AG09309 (cell line): ENCODE measurements around the gene MECR.

ENCODE experiments used
- DNase-seq: peaks from one replicate; pipeline ENCODE4 v3.0.0-alpha.2; 2010; ENCODE audit warnings: low read depth
- H3K4me3 ChIP-seq: 2 replicates; pipeline ENCODE4 v1.5.1; 2011; ENCODE audit warnings: mild to moderate bottlenecking, low read depth, low read length, moderate library complexity; ENCODE audit not compliant: control insufficient read depth
- TF ChIP-seq, protein P1 (sequence below): IDR thresholded peaks from 2 replicates; pipeline ENCODE4 v1.5.1; 2011; ENCODE audit warnings: mild to moderate bottlenecking, low read depth, low read length, inconsistent platforms; ENCODE audit not compliant: insufficient read depth, control insufficient read depth; ENCODE audit errors: missing control alignments

The MECR gene

DNA sequence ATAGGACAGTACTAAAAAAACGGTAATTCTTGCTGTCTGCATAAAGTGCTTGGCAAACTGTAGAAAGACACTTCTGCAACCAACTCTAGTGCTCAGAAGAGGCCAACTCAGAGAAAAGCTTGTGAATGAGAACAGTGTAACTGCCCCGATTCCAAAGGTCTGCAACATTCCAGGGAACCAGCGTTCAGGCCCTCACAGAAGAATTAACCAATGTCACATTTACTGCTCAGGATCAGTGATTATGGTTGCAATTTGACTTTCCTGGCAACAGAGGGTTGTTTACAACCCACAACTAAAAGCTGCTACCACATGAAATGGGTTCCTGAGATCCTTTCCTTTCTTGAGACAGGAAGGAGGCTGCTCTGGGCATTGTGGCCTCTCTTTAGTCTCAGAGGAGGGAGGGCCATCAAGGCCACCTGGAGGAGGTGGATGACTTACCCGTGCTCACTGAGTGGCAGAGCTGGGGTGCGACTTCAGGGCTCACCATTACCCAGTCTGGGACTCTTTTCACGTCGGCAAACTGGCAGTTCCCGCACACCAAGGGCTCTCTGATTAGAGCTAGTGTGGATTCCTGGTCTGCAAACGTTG, 64.3 kb downstream of the MECR start:
- DNase-seq: no peak
- no peak overlapping the region for H3K4me3 ChIP-seq
- TF ChIP-seq, protein P1, sequence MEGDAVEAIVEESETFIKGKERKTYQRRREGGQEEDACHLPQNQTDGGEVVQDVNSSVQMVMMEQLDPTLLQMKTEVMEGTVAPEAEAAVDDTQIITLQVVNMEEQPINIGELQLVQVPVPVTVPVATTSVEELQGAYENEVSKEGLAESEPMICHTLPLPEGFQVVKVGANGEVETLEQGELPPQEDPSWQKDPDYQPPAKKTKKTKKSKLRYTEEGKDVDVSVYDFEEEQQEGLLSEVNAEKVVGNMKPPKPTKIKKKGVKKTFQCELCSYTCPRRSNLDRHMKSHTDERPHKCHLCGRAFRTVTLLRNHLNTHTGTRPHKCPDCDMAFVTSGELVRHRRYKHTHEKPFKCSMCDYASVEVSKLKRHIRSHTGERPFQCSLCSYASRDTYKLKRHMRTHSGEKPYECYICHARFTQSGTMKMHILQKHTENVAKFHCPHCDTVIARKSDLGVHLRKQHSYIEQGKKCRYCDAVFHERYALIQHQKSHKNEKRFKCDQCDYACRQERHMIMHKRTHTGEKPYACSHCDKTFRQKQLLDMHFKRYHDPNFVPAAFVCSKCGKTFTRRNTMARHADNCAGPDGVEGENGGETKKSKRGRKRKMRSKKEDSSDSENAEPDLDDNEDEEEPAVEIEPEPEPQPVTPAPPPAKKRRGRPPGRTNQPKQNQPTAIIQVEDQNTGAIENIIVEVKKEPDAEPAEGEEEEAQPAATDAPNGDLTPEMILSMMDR: no peak

DNA sequence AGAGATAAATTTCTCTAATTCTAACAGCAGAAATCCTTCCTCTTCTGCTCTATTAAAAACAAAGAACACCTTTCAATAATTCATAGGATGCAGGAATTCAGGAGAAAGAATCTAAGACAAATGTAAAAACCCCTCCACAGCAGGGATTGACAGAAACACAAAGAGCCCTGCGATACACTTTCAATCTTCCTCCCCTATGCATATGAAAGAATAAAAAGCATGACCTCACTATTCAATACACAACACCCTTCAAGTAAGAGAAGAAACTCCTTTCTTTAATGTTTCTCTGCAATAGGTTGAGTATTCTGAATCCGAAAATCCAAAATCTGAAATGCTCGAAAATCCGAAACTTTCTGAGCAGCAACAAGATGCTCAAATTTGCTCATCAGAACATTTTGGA, 66.1 kb downstream of the MECR start:
- H3K4me3 ChIP-seq: no peak overlapping the region
- no peak for DNase-seq
- TF ChIP-seq, protein P1: no peak

DNA sequence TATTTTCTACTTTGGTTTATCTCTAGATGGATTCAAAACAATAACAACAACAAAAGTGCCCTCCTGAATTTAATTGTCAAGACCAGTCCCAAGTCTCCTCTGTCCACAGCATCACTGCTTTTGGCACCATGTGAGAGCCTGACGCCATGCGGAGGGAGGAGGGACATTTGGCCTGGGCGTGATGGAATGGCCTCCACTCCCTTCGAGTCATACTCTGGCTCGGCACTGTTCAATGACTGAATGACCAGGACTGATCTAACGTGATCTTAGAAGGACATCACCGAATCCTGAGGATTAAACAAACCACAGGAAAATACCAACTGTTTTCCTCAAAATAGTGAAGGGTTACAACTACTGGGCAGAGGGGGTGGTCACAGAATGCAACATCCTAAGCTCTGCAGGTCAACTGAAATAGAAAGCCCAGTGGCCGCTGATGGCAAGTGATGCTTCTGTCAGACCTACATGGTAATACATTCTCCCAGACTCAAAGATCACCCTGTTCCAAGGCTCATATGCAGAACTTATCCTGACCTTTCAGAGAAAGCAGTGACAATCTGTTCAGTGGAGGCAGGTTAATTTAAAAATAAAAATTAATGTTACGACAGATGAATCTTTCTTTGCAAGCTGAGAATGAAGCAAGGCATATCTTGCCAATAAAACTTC, 68.1 kb downstream of the MECR start:
- TF ChIP-seq, protein P1: no peak
- DNase-seq: no peak

DNA sequence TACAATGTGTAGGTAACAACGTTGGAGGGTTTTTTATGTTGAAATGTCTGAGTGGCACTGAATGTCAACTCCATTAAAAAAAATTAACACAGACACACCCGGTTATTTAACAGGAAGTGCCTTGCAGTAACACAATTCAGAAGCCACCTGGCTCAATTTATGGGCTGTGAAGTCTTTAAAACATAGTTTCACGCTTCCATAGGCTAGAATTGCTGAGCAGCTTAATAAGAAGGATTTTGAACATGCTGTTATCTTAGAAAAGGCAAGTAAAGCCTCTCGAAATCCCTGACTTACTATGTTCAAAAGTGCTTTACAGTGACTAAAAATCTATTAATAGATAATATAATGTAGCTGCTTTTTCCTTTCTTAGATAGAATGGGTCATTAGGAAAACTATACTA, 68.7 kb downstream of the MECR start:
- TF ChIP-seq, protein P1: no peak
- no peak for DNase-seq

More for the DNA sequence above, 68.1 kb downstream of the MECR start:
- H3K4me3 ChIP-seq: no peak overlapping the region

DNA sequence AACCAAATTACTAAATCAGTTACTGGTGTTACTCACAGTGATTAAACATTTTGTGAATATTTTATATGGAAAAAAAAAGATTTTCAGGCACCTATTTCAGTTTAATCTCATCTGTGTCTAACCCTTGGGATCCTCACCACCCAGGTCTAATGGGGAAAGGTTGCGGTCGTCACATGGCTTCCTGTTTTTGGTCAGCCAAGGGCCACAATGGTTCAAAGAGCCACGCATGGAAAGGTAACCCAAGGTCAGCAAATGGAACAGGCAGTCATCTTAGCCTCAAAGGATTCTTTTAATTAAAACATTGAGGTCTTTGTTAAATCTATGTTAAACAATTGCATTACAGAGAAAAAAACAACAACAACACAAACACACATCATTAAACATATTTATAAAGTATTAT, 71.0 kb downstream of the MECR start:
- H3K4me3 ChIP-seq: no peak overlapping the region
- no peak for DNase-seq
- TF ChIP-seq, protein P1: no peak

More for the DNA sequence above, 68.7 kb downstream of the MECR start:
- no peak overlapping the region for H3K4me3 ChIP-seq

DNA sequence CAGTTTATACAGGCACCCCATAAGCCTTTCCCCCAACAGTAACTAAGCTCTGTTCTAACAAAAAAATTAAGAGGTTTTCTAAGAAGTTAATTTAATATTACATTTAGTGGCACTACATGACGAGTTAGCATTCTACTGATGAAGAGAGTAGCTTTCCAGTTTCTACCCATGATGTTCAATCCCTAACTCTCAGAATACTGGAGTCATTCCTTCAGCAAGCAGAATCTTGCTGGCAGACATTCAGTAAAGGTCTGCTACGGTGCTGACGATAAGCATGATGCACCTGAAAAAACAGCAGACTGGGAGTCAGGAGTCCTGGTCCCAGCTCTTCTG, 73.5 kb downstream of the MECR start:
- no peak for DNase-seq
- TF ChIP-seq, protein P1: no peak
- H3K4me3 ChIP-seq: no peak overlapping the region
